ENCODE results near the gene PFKFB2.

GRCh38 chr1:207078578-207079132 lies 25.6 kb downstream of the PFKFB2 start:
- TF ChIP-seq, protein P1, sequence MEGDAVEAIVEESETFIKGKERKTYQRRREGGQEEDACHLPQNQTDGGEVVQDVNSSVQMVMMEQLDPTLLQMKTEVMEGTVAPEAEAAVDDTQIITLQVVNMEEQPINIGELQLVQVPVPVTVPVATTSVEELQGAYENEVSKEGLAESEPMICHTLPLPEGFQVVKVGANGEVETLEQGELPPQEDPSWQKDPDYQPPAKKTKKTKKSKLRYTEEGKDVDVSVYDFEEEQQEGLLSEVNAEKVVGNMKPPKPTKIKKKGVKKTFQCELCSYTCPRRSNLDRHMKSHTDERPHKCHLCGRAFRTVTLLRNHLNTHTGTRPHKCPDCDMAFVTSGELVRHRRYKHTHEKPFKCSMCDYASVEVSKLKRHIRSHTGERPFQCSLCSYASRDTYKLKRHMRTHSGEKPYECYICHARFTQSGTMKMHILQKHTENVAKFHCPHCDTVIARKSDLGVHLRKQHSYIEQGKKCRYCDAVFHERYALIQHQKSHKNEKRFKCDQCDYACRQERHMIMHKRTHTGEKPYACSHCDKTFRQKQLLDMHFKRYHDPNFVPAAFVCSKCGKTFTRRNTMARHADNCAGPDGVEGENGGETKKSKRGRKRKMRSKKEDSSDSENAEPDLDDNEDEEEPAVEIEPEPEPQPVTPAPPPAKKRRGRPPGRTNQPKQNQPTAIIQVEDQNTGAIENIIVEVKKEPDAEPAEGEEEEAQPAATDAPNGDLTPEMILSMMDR (tag by site-specific recombination; IDR thresholded peaks at IDR 0.05): no peak
- TF ChIP-seq BCL11A (tag by site-specific recombination; IDR thresholded peaks at IDR 0.05; ENCODE audit: low read depth): no peak
- no peak for TF ChIP-seq ZNF792 (tag by site-specific recombination; IDR thresholded peaks at IDR 0.05)
- TF ChIP-seq, protein P2, sequence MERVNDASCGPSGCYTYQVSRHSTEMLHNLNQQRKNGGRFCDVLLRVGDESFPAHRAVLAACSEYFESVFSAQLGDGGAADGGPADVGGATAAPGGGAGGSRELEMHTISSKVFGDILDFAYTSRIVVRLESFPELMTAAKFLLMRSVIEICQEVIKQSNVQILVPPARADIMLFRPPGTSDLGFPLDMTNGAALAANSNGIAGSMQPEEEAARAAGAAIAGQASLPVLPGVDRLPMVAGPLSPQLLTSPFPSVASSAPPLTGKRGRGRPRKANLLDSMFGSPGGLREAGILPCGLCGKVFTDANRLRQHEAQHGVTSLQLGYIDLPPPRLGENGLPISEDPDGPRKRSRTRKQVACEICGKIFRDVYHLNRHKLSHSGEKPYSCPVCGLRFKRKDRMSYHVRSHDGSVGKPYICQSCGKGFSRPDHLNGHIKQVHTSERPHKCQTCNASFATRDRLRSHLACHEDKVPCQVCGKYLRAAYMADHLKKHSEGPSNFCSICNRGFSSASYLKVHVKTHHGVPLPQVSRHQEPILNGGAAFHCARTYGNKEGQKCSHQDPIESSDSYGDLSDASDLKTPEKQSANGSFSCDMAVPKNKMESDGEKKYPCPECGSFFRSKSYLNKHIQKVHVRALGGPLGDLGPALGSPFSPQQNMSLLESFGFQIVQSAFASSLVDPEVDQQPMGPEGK (tag by site-specific recombination; IDR thresholded peaks at IDR 0.05): no peak
- TF ChIP-seq ATF2 (tag by site-specific recombination; IDR thresholded peaks at IDR 0.05; ENCODE audit: low read depth): no peak

All from HEK293 (cell line).